Ureter (tissue), 1 donor: ENCODE data around the gene ANKRD2. TPM values are rescaled to one million over a fixed set of nuclear protein-coding genes. Genes with fewer than 3 reads are reported as not detected.

ENCODE experiments used
- total RNA-seq: library from RNA; stranded (reverse); gene quantifications from one replicate; pipeline ENCODE4 v1.2.4, GENCODE V29; 2023
- donor health status: DM: yes; HTN: yes; CAD: no.

The ANKRD2 gene
- total RNA-seq, 1 donor from 2014 or later = 1.1 TPM

Other genes with a start within 250 kb of the ANKRD2 start
- gene FRAT2, start 238.1 kb upstream of the ANKRD2 start, total RNA-seq = 11.8 TPM
- 51.9 TPM for gene RRP12, start 171.4 kb upstream of the ANKRD2 start, total RNA-seq
- 190 TPM for gene PGAM1, start 146.6 kb upstream of the ANKRD2 start, total RNA-seq
- gene EXOSC1, start 126.8 kb upstream of the ANKRD2 start, total RNA-seq = 41.2 TPM
- 34.0 TPM for gene ZDHHC16, start 126.6 kb upstream of the ANKRD2 start, total RNA-seq
- gene MMS19, start 74.4 kb upstream of the ANKRD2 start, total RNA-seq = 71.5 TPM
- 6.2 TPM for gene UBTD1, start 73.9 kb upstream of the ANKRD2 start, total RNA-seq
- 1.3 TPM for gene HOGA1, start 11.6 kb downstream of the ANKRD2 start, total RNA-seq
- not detected for gene C10orf62, start 16.9 kb downstream of the ANKRD2 start, total RNA-seq
- 12.9 TPM for gene MORN4, start 60.7 kb downstream of the ANKRD2 start, total RNA-seq
- 16.7 TPM for gene PI4K2A, start 67.9 kb downstream of the ANKRD2 start, total RNA-seq
- 11.7 TPM for gene AVPI1, start 114.5 kb downstream of the ANKRD2 start, total RNA-seq
- gene MARVELD1, start 141.0 kb downstream of the ANKRD2 start, total RNA-seq = 40.8 TPM
- 33.8 TPM for gene ZFYVE27, start 164.3 kb downstream of the ANKRD2 start, total RNA-seq
- gene SFRP5, start 199.2 kb downstream of the ANKRD2 start, total RNA-seq = 0.81 TPM